GM18499 (cell line): ENCODE data around the gene NFIL3.

Experiments
- ATAC-seq: cut with Tn5 transposase; IDR thresholded peaks from one replicate; pipeline ENCODE4 v1.9.1; 2021; ENCODE audit warnings: moderate number of reproducible peaks; ENCODE audit not compliant: insufficient read depth, unreplicated experiment

Gene NFIL3

DNA sequence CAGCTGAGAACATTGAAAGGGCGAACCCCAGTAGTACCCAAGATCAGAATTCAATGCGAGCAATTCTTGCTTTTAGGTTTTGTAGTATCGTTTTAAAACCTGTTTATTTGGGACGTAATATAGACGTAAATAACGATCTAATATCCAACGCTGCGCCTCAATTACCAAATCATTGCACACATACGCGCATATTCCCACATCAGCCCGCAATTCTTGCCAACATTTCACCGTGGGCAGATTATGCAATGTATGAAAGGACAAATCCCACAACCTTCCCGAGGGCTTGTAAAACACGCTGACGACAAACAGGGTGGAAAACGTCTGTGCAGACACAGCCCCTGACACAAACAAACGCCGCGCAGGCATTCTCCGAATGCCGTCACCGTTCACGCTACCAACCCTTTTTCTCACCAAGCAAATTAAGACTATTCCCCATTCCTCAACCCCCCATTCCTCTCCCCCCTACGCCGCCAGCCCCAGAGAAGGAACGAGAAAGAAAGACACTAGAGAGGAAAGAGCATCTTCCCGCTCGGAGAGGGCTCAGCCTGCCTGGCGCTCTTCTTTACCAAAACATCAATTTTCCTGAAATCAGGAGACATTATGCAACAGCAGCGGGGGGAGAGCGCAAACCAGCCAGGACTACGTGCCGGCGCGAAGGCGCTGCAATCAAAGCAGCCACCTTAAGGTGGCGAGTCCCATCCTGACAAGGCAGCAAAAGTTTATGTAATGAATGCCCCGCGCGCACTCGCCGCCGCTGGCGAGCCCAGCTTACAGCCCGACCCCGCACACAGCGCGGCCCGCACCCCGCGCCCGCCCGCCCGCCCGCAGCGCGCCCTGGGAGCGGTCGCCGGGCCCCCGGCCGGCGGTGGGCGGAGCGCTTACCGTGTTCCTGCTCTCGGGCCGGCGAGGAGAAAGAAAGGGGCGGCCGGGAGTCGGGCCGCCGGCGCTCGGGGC is 597 bp downstream of the NFIL3 start:
- ATAC-seq: no peak

DNA sequence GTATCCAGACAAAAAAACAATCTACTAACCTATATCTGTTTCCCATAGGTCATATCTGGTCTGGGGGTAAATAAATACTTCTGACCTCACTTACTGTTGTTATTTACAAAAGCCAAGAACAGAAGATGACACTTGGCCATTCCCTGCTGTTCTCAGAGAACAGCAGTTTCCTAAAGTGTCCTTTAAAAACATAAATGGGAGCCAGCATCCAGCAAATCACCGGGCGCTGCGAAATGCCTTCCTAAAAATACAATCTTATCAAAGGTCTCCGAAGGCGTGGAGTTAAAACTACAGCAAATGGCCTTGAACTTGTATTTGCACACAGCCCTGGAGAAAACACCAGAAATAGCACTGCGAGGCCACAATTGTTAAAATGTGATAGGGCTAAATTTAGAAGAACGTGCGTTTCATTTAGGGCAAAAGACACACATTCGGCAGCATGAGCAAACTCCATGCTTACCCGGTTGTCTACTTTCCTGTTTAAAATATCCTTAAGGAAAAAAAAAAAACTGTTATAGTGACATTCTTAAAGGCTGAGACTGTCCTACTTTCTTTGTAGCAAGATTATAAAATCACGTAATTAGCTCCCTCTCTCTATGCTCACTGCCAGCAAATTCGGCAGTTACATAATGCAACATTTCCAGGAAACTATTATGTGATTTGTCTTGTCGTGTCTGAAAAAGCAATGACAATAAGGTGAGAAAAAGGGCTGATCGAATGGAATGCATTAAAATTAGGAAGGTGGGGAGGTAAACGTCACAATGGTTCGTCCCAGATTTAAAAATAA is 1.5 kb downstream of the NFIL3 start:
- no peak for ATAC-seq

DNA sequence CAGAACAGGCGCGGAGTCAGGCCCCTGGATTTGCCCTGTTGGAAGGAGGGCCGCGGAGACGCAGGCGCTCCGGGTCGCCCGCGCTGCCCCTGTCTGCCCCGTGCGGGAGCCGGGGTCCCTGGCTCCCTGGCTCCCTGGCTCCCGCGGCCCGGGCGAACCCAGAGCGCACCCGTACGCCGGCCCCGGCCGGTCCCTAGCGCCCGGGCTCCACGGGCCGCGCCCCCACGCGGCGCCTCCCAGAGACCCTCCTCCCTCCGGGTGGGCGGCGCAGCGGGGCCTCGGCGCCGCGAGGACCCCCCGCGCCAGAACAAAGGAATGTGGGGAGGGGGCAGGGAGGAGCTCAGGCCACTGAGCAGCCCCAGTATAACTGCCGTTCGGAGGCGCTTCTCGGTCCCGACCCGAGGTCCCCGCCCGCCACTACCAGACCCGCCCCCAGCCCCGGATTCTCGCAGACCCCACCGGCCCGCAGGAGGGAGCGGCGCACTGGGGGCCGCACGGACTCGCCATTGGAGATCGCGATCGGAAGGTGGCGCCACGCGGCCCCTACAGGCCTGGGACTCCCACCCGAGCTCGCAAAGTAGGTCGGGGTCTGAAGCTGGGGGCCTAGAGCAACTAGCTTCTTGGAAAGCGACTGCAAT is 2.4 kb downstream of the NFIL3 start:
- ATAC-seq: no peak

DNA sequence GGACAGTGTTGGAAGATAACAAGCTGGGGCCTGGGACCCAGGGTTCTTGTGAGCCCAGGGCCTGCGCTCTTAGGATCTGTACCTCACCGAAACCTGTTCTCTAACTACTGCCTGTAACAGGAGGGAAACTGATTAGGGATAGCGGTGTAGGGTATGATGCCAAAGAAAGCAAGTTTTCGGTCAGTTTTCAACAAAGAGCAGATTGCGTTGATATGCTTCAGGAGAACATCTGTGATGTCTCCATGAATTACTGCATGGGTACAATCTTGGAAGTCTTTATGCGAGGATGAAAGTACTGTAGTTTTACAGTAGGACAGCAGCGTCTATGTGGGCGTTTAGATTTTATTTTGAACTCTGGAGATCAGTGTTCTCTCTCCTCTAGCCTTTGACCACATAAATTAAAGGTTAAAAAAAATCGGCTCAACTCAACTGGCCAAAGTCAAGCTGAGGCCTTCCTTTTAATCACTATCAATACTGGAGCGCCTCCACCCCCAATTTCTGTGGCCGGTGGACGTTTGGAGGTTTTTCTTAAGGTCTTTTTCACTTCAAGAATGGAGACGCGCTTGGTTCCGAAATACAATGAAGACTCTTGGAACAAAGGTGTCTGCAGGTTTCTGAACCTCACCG is 3.0 kb downstream of the NFIL3 start:
- ATAC-seq: no peak

DNA sequence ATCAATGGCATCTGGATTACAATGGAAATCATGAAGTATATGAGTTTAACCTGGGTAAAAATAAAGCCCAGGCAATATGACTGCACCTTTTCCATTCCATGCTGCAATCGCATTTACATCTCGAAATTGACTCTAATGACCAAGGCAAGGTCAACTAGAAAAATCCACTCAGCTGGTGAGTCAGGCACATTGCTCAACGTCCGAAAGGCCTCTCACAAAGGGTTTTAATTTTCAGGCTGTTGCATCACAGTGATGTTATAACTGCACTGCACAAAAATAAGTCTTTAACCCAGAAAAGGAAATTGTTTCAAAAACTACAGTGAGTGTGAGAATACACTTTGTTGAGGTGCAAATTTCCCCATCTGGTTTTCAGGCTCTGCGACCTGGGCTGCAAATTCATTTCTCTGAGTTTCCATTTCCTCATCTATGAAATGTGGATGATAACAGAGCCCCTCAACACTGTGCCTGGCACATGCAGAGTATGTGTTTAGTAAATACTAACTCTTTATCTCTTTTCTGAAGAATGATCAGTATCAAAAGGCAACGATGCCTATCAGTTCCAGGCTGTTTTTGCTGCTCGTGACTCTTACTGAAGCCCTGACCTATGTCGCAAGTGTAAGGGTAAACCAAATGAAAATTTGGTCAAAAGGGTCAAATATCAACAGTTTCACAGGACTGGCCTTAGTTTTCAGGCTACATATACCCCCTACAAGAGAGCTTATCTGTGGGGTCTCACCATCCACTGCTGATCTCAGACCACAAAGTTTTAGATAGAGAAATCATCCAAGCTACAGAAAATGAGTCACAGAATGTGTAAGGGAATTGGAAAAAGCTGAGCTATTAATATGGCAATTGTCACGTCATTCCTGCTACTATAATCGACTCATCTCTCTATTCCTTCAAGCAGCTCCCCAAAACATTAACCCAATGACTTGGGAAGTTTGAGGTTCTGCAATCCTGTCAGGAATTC is 4.1 kb downstream of the NFIL3 start:
- no peak for ATAC-seq

DNA sequence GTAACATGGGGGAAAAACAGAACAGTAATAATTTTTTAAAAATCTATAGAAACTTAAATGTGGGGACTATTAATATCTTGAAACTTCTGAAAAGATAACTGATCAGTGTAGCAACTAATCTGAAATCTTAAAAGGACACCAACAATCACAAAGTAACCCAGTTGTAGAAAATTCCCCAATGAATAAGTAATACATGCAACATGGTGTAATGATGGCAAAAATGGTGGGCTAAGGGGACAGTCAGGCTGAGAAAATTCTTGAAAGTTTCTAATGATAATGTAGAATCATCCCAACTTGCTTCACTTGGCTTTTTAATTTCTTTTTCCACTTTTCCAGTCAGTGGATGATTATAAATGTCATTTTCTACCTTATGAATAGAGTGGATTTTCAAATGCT is 5.4 kb downstream of the NFIL3 start:
- no peak for ATAC-seq

DNA sequence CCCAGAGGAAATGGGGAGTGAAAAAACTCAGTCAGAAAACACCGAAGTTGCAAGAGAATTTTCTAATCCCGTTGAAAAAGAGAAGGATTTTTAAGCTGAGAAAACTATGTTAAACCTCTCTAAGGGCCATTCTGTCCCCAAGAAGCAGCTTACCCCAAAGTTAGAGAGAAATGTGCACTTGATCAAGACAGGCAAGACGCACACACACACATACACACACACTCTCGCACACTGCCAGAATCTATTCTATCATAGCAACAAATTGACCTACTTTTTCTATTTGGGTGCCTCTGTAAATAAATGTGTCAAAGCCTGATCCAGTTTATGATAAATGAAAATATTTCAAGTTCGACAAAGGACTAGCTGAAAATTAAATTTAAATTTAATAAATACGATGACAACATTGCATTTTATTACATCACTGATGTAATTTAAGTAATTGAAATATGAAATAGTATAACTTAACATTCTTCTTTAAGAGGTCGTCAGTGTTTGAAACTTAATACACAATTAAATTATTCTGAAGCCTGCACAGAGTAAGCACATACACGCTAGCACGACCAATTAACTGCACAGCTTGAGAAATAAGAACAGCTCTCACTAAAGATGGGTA is 5.9 kb downstream of the NFIL3 start:
- ATAC-seq: no peak

DNA sequence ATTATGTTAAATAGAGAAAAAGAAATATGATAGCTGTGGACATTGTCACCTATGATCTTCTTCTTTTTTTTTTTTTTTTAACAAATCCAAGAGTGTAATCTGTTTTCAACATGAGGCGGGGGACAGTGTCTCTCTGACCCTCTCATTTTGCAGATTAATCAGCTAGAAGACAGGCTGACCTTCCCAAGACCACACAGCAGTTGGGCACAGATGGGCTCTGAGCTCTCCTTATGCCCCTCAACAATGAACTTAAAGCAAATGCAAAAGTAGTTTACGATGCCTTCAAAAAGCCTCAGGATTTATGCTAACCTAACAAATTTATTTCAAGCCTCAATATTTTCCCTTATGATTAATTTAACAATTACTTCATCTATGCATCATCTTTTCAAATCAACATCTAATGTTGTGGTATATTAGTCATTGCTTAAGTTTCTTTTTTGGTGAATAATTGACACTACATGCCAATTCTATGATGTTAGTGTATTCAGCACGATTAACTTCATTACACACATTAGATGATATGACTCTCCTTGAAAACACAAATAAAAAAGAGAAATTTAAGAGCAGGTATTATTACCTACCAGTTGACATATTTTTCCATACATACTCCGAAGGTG is 7.4 kb downstream of the NFIL3 start:
- no peak for ATAC-seq

DNA sequence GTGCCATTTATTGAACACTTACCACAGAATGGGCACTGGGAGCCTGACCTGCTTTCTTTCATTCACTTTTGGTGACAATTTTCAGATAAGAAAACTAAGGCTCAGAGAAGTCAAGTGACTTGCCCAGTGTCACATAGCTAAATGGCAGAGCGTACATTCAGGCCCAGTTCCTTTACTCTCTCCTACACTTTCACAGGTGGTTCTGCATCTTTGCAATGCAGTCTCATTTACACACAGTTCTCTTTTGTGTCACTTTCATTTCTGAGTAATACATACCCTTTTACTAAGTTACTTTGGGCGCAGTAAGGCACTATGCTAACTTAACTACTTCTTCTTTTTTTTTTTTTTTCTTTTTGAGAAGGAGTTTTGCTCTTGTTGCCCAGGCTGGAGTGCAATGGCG is 8.3 kb downstream of the NFIL3 start:
- peak; percentile 92 for ATAC-seq

DNA sequence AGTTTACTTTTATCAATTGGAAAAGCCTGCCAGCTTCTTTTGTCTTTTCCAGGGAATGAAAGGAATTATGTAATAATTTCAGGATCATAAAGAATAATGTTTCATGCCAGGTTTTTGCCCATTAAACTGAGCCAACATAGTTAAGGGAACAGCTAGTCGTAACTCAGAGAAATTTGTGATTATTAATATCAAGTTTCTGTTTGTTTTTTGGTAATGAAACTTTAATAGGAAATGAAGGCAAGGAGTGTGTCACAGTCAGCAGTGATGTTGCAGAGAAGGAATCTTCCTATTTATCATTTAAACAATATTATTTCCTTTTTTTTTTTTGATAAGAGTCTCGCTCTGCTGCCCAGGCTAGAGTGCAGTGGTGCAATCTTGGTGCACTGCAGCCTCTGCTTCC is 10.7 kb downstream of the NFIL3 start:
- ATAC-seq: no peak

DNA sequence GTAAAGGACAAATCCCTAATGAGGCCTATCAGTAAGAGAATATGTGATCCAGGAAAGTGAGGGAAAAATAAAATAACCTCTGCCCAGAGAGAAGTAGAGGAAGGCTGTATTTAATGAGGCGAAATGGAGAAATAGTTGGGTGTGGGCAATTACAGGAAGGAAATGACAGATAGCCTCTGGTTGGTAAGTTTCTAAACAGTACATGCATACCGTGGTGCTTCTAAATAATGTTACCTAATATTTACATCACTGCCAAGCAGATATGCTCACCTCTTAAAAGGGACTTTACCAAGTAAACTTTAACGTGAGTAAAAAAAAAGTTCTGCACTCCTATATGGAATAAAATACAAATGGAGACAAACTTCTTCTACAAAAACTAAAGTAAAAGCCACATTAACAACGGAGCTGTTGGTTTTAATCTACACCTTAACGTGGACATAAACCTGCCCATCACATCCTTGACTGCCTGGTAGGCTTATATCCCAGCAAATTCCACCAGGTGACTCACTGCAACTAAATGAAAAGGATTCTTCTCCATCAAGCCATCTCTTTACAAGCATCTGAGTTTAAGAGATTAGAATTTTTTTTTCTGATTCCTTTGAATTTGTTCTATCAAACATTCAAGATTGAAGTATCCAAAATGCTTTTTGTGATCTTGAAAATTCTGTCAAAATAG is 12.4 kb downstream of the NFIL3 start:
- no peak for ATAC-seq

DNA sequence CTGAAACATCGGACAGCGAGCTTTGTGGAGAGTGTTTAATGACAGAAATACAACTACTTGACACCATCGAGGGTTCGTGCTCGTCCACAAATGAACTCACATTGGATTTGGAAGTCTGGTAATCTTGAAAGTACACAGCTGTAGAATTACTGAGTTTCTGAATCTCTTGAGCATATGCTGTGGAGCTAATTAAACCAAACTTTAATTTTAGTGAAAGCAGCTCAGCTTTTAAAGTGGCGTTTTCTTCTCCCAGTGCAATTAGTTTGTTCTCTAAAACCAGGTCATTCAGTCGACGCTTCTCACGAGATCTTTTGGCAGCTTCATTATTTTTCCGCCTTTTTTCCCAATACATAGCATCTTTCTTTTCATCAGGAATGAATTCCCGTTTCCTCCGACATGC is 13.5 kb downstream of the NFIL3 start:
- no peak for ATAC-seq

DNA sequence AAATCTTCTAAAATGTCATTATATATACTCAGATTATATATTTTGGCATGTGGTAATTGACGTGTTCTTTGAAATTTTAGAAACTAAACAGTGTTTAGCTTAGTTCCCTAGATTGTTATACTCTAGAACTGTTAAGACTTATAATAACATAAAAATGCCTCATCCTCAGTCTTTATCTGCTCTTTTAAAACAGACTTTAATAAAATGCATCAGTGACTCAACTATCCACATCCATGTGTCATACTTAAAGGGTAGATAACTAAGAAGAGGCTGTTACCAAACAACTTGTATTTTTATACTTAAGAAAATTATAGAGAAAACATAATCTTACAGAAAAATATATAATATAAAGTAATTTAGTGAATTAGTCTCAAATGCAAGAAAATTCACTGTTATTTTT is 15.2 kb downstream of the NFIL3 start:
- ATAC-seq: no peak

DNA sequence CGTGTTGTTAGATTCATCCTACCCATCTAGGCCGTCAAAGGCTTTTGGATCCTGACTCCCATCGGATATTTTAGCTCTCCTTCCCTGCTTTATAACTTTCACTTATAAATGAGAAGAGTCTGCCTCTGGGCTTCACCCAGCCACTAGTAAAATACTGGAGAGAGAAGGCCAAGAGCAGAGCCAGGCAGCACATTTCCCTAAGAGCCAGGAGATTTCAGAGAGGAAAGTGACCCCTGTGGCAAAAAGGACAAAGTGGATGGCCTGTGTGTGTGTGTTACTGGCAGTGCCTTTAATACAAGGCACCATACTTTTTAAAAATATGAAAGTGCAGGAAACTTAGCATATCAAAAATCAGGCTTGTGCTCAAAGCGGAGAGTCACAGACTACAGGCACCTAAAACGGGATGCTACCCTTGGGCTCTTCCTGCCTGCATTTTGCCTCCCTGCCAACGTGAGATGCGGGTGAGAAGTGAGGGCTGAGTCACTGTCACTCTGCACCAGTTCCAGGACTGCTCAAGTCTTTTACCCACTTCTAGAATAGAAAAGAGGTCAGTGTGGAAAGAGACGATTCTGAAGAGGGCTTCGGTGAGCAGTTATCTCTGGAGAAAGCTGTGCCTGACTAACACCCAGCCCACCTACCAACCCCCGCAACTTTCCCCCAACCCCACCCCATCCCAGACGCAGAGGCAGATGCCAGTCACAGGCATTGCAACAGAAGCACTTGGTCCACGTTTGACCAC is 15.9 kb downstream of the NFIL3 start:
- ATAC-seq: no peak

DNA sequence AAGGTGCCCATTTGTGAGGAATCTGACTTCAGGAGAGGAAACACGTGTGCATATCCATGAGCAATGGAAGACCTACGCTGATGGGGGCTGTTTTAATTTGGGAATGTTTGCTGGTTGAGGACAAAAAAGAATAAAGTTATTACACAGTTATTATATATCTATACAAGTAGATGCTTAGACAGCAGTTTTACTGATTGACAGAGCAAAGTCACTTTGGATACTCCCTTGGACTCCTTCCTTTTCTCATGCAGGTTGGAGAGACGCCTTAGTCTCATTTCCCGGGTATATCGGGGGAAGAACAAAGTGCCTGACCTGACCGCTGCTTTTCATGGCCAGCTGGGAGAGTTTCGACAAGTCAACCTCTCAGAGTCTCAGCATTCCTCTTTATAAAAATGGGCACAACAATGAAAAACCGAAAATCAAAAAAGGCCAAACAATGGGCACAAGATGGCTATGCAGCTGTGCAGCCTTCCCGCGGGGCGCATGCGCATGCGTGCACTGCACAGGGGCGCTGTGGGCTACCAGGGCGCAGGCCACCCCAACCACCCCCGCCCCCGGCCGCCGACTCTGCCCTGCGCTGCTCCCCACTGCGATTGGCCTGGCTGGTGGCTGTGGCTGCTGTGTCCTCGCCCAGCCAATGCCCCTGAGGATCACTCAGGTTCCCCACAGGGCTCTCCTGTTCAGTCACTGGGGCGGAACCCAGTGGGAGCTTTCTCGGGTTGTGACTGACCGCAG is 18.1 kb downstream of the NFIL3 start:
- ATAC-seq: no peak

DNA sequence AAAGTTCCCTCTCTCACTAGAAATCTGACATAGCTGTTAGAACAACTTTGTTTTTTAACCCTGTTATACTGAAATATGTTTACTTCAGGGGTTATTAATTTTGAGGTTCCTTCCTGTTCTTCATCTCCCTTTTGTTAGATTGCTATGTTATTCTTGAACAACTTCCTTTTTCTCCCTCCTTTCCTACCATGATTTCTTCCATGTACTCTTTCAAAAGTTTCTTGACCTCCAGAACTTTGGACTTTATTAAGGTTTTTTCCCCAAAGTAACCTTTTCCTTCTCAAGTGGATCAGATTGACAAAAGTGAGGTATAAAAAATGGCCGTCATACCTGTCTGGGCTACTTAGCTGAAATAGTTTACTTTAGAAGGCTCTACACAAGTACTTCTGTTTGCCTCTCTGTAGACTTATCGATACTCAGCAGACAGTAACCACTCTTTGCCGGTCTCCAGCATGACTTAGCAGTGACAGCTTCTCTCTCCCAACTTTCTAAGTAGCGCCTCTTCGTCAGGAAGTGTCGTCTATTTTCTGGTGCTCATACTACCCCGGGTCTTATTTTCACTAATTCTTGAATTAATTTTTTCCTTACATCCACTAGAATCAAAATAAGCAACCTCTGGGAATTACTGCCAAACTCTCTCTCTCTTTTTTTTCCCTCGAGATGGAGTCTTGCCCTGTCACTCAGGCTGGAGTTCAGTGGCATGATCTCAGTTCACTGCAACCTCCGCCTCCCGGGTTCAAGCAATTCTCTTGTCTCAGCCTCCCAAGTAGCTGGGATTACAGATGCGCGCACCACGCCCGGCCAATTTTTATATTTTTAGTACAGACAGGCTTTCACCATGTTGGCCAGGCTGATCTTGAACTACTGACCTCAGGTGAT is 19.7 kb downstream of the NFIL3 start:
- ATAC-seq: no peak
